GM18505 (cell line): Measurements from ENCODE around the gene PXYLP1.

Source experiments
- ATAC-seq: cut with Tn5 transposase; IDR thresholded peaks from one replicate; pipeline ENCODE4 v1.9.1; 2021; ENCODE audit not compliant: unreplicated experiment
- POLR2A ChIP-seq: IDR thresholded peaks from 4 replicates; pipeline ENCODE4 v1.6.1; 2011; ENCODE audit warnings: borderline replicate concordance; ENCODE audit not compliant: insufficient read depth, insufficient read length; ENCODE audit errors: extremely low read depth

PXYLP1 gene

GRCh38 chr3:141330718-141331376, 99.2 kb downstream of the PXYLP1 start:
- TF ChIP-seq POLR2A = no peak
- no peak for ATAC-seq

- no peak for TF ChIP-seq POLR2A
- ATAC-seq = no peak
Observed at GRCh38 chr3:141331377-141332318, 100.0 kb downstream of the PXYLP1 start.

- TF ChIP-seq POLR2A = no peak
- no peak for ATAC-seq
Observed at GRCh38 chr3:141332416-141332815, 100.8 kb downstream of the PXYLP1 start.

GRCh38 chr3:141333836-141334626, 102.4 kb downstream of the PXYLP1 start:
- no peak for TF ChIP-seq POLR2A
- ATAC-seq = no peak

GRCh38 chr3:141334627-141335250, 103.1 kb downstream of the PXYLP1 start:
- no peak for TF ChIP-seq POLR2A
- no peak for ATAC-seq

- TF ChIP-seq POLR2A = no peak
- ATAC-seq = no peak
Observed at GRCh38 chr3:141335531-141336061, 104.0 kb downstream of the PXYLP1 start.

- TF ChIP-seq POLR2A = no peak
Observed at GRCh38 chr3:141336672-141337522, 105.3 kb downstream of the PXYLP1 start.

GRCh38 chr3:141337523-141337854, 105.9 kb downstream of the PXYLP1 start:
- peak; percentile 5 for ATAC-seq
- TF ChIP-seq POLR2A = no peak

More at GRCh38 chr3:141336672-141337522, 105.3 kb downstream of the PXYLP1 start:
- peak; percentile 83 for ATAC-seq

GRCh38 chr3:141337991-141338390, 106.4 kb downstream of the PXYLP1 start:
- TF ChIP-seq POLR2A = no peak
- ATAC-seq = no peak

GRCh38 chr3:141338881-141339280, 107.3 kb downstream of the PXYLP1 start:
- no peak for TF ChIP-seq POLR2A
- ATAC-seq = no peak

- no peak for TF ChIP-seq POLR2A
- no peak for ATAC-seq
Observed at GRCh38 chr3:141341536-141341935, 109.9 kb downstream of the PXYLP1 start.

- no peak for TF ChIP-seq POLR2A
- no peak for ATAC-seq
Observed at GRCh38 chr3:141342386-141342785, 110.8 kb downstream of the PXYLP1 start.
